Esophagus muscularis mucosa (tissue), 4 donors: ENCODE data around the gene SMG6. TPM values are rescaled to one million over a fixed set of nuclear protein-coding genes. Genes with fewer than 3 reads are reported as not detected.

Experiments
- DNase-seq: peaks from one replicate; pipeline ENCODE4 v3.0.0-alpha.2; 2017; ENCODE audit errors: extremely low spot score
- H3K27ac ChIP-seq, 4 donors: fragments of 200-600 bp; sonication (generic); replicated peaks in 1 of 4; 1 replicate in 3 of 4; 2 replicates in 1 of 4; pipeline ENCODE4 v1.5.1; 2016 to 2019; ENCODE audit warnings: mild to moderate bottlenecking in 1 of 4
- H3K27me3 ChIP-seq, 4 donors: fragments of 200-600 bp; sonication (generic); one replicate each; pipeline versions ENCODE4 v1.5.1 to v1.6.0; 2016 to 2019
- H3K36me3 ChIP-seq, 4 donors: fragments of 200-600 bp; sonication (generic); one replicate each; pipeline ENCODE4 v1.5.1; 2016 to 2019
- H3K4me1 ChIP-seq, 4 donors: fragments of 200-600 bp; sonication (generic); one replicate each; pipeline ENCODE4 v1.5.1; 2016 to 2019
- H3K4me3 ChIP-seq, 4 donors: fragments of 200-600 bp; sonication (generic); 1 replicate in 2 of 4; 2 replicates in 2 of 4; pipeline ENCODE4 v1.5.1; 2016 to 2019; ENCODE audit warnings: mild to moderate bottlenecking in 4 of 4, moderate library complexity in 1 of 4
- H3K9me3 ChIP-seq, 4 donors: fragments of 200-600 bp; sonication (generic); 1 replicate in 3 of 4; 2 replicates in 1 of 4; pipeline ENCODE4 v1.5.1; 2016 to 2019
- EP300 ChIP-seq: sonication (generic); formaldehyde crosslinking; IDR thresholded peaks from one replicate; pipeline ENCODE4 v1.6.1; 2017; ENCODE audit warnings: antibody characterized with exemption
- POLR2A ChIP-seq: fragments of 450-650 bp; IDR thresholded peaks from one replicate; pipeline ENCODE4 v1.6.1; 2017; ENCODE audit warnings: antibody characterized with exemption, moderate library complexity, mild to moderate bottlenecking, low read depth
- POLR2AphosphoS5 ChIP-seq, 2 donors: sonication (generic); formaldehyde crosslinking; IDR thresholded peaks; one replicate each; pipeline ENCODE4 v1.6.1; 2017; ENCODE audit warnings: antibody characterized with exemption in 2 of 2
- WGBS: methylation state at CpG from one replicate; pipeline ENCODE4 v1.1.5; 2018; 5-methylcytosine and 5-hydroxymethylcytosine counted together
- intact Hi-C: fragments of 100-400 bp; cut with DNase I; formaldehyde crosslinking; loops from one replicate; pipeline ENCODE4 v1.15.1; 2023
- total RNA-seq, 4 donors: library from RNA; depleted of rRNA; stranded (reverse); fragments of >200 nt; gene quantifications; one replicate each; pipeline versions ENCODE4 v1.1.0 to v1.2.1, GENCODE V29; 2016
- TF ChIP-seq, protein P1 (sequence below), 3 experiments: fragments of 200-600 bp in 2 of 3; fragments of 450-650 bp in 1 of 3; sonication (generic) in 2 of 3; IDR thresholded peaks; one replicate each; pipeline ENCODE4 v1.5.1; 2017 to 2019; ENCODE audit warnings: antibody characterized with exemption in 3 of 3, mild to moderate bottlenecking in 2 of 3, moderate library complexity in 1 of 3

SMG6 gene
- total RNA-seq, 4 donors from 2014 or later, result 38.2 to 67.7 (median 47.7) TPM

DNA sequence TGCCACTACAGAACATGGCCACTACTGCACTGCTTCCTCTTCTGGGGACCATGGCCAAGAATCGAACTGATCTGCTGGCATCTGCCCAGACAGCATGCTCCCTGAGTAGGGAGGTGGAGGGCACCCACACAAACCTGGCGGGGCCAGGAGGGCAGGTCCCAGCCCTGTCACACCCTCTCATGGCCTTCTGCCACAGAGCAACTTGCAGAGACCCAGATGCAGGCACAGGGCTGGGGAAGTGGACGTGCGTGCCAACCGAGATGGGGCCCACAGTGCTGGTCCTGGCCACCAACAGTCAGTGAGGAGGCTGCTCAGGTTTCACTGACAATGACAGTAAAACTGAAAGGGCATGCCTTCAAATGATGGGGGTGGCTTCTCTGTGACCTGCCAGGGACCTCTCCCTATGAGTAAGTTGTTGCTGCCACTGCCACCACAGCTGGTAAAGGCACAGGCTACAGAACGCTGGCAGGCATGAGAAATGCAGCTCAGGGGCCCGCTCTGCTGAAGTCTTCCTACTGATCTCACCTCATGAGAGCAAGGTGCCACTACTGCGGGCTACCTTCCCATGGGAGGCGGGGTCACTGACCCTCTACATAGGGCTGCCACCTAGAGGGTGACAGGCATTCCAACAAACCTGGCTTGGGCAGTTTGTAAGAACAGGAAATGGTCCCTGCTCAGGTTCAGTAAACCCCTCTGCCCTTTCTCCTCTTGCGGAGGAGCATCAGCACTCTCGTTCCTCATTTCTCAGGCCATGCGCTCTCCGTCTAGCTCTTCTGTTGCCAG lies 233.2 kb downstream of the SMG6 start:
- intact Hi-C loops, result no loop called here
- Histone ChIP-seq H3K27me3 (no peaks in the 10 kb centered on the region), H3K4me1 (peaks cover 70 to 78% (median 74%) of the 10 kb centered on the region in 4 donors), H3K36me3 (peaks cover 0 to 47% (median 17%) of the 10 kb centered on the region in 4 donors), H3K4me3 (no peak overlapping the region), H3K27ac (peak overlapping the region; percentile 74 to 84 (median 76)), H3K9me3 (no peaks in the 10 kb centered on the region)
- no peak for DNase-seq
- WGBS, result 92% methylated on average over 9 of the region's 13 CpGs
- TF ChIP-seq EP300, result no peak
- TF ChIP-seq POLR2A, result no peak
- TF ChIP-seq, protein P1, sequence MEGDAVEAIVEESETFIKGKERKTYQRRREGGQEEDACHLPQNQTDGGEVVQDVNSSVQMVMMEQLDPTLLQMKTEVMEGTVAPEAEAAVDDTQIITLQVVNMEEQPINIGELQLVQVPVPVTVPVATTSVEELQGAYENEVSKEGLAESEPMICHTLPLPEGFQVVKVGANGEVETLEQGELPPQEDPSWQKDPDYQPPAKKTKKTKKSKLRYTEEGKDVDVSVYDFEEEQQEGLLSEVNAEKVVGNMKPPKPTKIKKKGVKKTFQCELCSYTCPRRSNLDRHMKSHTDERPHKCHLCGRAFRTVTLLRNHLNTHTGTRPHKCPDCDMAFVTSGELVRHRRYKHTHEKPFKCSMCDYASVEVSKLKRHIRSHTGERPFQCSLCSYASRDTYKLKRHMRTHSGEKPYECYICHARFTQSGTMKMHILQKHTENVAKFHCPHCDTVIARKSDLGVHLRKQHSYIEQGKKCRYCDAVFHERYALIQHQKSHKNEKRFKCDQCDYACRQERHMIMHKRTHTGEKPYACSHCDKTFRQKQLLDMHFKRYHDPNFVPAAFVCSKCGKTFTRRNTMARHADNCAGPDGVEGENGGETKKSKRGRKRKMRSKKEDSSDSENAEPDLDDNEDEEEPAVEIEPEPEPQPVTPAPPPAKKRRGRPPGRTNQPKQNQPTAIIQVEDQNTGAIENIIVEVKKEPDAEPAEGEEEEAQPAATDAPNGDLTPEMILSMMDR (IDR thresholded peaks at IDR 0.05), result no peak
- no peak for TF ChIP-seq POLR2AphosphoS5 (IDR thresholded peaks at IDR 0.05)

DNA sequence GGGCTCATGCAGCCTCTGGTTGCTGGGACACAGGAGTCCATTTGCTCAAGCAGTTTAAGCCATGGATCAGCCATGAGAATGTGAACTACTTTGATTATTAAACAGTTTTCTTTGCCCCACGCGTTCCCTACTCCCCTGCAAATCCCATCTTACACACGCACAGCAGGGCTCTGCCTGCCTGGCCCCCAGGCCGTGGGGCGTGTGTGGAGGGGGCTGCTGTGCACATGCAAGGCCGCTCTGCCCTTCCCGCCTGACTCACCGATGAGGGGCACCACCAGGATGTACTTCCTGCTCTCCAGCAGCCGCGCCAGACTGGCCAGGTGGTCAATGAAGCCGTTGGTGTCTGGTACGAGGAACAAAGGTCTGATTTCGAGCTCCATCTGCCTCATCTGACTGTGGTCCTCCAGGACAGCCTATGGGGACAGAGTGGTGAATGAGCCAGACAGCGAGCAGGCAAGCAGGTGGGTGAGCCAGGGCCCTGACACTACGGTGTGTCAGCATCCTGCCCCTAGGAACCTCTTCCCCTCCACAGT lies 235.0 kb downstream of the SMG6 start:
- no peak for TF ChIP-seq EP300
- TF ChIP-seq, protein P1 (IDR thresholded peaks at IDR 0.05), result no peak
- TF ChIP-seq POLR2A, result no peak
- TF ChIP-seq POLR2AphosphoS5 (IDR thresholded peaks at IDR 0.05), result no peak
- Histone ChIP-seq H3K9me3 (no peaks in the 10 kb centered on the region), H3K4me1 (peaks cover 79 to 88% (median 80%) of the 10 kb centered on the region in 4 donors), H3K27ac (peak overlapping the region; percentile 90 to 97 (median 92)), H3K36me3 (peaks cover 0 to 54% (median 28%) of the 10 kb centered on the region in 4 donors), H3K4me3 (no peak overlapping the region), H3K27me3 (no peaks in the 10 kb centered on the region)
- 87% methylated on average over 13 of the region's 15 CpGs for WGBS
- intact Hi-C loops, result no loop called here
- no peak for DNase-seq

DNA sequence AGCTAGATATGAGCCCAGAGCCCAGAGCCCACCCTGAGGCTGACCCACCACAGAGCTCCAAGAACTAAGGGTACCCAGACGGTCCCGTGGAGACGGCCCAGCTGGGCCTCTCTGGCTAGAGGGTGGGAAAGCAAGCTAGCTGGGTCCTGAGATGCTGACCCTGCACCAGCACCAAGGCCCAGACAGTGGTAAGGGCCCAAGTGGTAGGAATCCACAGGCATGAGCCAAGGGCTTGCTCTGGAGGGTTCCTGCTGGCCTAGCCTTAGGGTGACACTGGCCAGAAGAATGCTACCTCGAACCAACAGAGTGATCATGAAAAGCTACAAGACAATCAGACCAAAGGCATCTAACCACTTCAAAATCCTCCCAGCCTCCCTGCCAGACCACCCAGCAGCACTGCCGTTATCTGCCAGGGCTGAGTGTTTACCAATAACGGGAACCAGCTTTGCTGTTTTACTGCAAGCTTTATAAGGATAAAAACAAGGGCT lies 235.5 kb downstream of the SMG6 start:
- no CpG with 5 or more reads among the region's 6 CpGs for WGBS
- TF ChIP-seq, protein P1 (IDR thresholded peaks at IDR 0.05), result no peak
- TF ChIP-seq POLR2AphosphoS5 (IDR thresholded peaks at IDR 0.05) (no peak), EP300 (no peak), POLR2A (no peak)
- peaks cover 0 to 54% (median 30%) of the 10 kb centered on the region in 4 donors for H3K36me3 ChIP-seq
- H3K4me3 ChIP-seq, result no peak overlapping the region
- H3K27ac ChIP-seq, result peak overlapping the region; percentile 90 to 97 (median 92)
- H3K9me3 ChIP-seq, result no peaks in the 10 kb centered on the region
- intact Hi-C loops, result no loop called here
- no peaks in the 10 kb centered on the region for H3K27me3 ChIP-seq
- no peak for DNase-seq
- H3K4me1 ChIP-seq, result peaks cover 82 to 91% (median 85%) of the 10 kb centered on the region in 4 donors

DNA sequence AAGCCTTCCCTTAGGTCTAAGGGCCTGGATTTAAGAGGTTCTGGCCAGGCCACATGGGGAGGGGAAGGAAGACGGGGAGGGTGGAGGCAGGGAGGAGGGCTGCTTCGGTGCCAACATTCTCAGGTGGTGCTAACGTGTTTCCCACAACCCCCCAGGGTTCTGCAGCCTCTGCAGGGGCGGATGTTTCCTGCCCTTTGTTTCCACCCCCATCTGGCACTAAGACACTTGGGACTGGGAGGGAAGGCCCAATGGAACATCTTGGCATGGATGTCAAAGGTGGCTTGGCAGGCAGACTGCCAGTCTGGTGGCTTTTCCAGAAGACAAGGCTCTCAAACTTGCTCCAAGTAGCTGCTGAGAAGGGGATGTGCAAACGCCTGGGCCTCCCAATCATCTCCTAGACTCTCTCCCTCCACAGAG lies 236.0 kb downstream of the SMG6 start:
- intact Hi-C loops, result no loop called here
- peaks cover 82 to 91% (median 88%) of the 10 kb centered on the region in 4 donors for H3K4me1 ChIP-seq
- peak overlapping the region; percentile 90 to 97 (median 92) for H3K27ac ChIP-seq
- no peak for TF ChIP-seq POLR2A
- TF ChIP-seq POLR2AphosphoS5 (IDR thresholded peaks at IDR 0.05), result peak in 1 of 2 donors; percentile 35
- DNase-seq, result no peak
- peaks cover 0 to 54% (median 30%) of the 10 kb centered on the region in 4 donors for H3K36me3 ChIP-seq
- WGBS, result 30% methylated on average over 4 of the region's 5 CpGs
- no peak overlapping the region for H3K4me3 ChIP-seq
- H3K9me3 ChIP-seq, result no peaks in the 10 kb centered on the region
- H3K27me3 ChIP-seq, result no peaks in the 10 kb centered on the region

DNA sequence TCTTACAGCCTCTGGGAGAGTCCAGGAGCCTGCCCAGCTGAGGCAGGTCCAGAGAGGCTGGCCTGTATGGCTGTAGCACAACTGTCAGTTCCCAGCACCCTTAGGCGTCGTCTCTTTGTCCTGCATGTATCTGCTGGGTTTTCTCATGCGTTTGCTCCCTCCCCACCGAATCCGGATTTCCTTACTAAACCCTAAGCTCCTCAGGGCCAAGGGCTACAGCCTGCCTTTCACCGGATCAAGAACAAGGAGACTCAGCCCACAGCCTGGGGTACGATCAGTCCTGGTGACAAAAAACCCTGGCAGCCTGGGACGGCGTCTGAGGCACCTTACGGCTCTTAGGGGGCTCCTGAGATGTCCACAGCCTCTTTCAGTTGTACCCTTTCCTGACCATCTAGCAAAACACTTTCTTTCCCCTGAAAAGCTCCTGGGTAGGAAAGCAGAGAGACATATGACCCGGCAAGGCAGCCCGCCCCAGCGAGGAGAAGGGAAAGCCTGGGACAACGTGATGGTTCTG lies 236.5 kb downstream of the SMG6 start:
- DNase-seq, result no peak
- peaks cover 80 to 91% (median 88%) of the 10 kb centered on the region in 4 donors for H3K4me1 ChIP-seq
- H3K27ac ChIP-seq, result peak overlapping the region; percentile 90 to 97 (median 92)

More for the DNA sequence above, 236.5 kb downstream of the SMG6 start:
- Histone ChIP-seq H3K9me3 (no peaks in the 10 kb centered on the region), H3K36me3 (peaks cover 0 to 49% (median 29%) of the 10 kb centered on the region in 4 donors), H3K27me3 (no peaks in the 10 kb centered on the region), H3K4me3 (no peak overlapping the region)
- TF ChIP-seq POLR2A (no peak), POLR2AphosphoS5 (IDR thresholded peaks at IDR 0.05) (no peak), EP300 (no peak)
- TF ChIP-seq, protein P1 (IDR thresholded peaks at IDR 0.05), result no peak
- 60% methylated on average over 13 of the region's 14 CpGs for WGBS
- intact Hi-C loops, result no loop called here
